ENCODE data around the gene ATF3. TPM values are rescaled to one million over a fixed set of nuclear protein-coding genes. Genes with fewer than 3 reads are reported as not detected.
A peak's percentile ranks its signal among the peaks of the same experiment; 100 is the strongest.

Gene ATF3
- total and polyA plus RNA-seq, 4 donors, result 1.1 to 8.8 (median 5.5) TPM

GRCh38 chr1:212665241-212666115 lies 56.9 kb downstream of the ATF3 start:
- TF ChIP-seq RAD21 (IDR thresholded peaks at IDR 0.05) (peak; percentile 91 to 97), HNF4A (conservative IDR thresholded peaks at IDR 0.05) (no peak), CTCF (IDR thresholded peaks at IDR 0.05; ENCODE audit: low read depth, low read length, missing input control) (peak; percentile 89), RXRA (IDR thresholded peaks at IDR 0.05) (peak in 1 of 2 donors; percentile 23), GABPA (IDR thresholded peaks at IDR 0.05 in 1 of 2, conservative IDR thresholded peaks at IDR 0.05 in 1 of 2) (no peak), FOXA2 (IDR thresholded peaks at IDR 0.05) (no peak), SP1 (IDR thresholded peaks at IDR 0.05) (no peak), EGR1 (IDR thresholded peaks at IDR 0.05; ENCODE audit: low read depth in 2 of 2) (no peak), NR2F2 (IDR thresholded peaks at IDR 0.05) (no peak), YY1 (IDR thresholded peaks at IDR 0.05) (peak; percentile 36), TAF1 (conservative IDR thresholded peaks at IDR 0.05) (no peak), JUND (IDR thresholded peaks at IDR 0.05) (no peak), FOXA1 (IDR thresholded peaks at IDR 0.05) (no peak), HNF4G (IDR thresholded peaks at IDR 0.05) (no peak)
- TF ChIP-seq, protein P1, sequence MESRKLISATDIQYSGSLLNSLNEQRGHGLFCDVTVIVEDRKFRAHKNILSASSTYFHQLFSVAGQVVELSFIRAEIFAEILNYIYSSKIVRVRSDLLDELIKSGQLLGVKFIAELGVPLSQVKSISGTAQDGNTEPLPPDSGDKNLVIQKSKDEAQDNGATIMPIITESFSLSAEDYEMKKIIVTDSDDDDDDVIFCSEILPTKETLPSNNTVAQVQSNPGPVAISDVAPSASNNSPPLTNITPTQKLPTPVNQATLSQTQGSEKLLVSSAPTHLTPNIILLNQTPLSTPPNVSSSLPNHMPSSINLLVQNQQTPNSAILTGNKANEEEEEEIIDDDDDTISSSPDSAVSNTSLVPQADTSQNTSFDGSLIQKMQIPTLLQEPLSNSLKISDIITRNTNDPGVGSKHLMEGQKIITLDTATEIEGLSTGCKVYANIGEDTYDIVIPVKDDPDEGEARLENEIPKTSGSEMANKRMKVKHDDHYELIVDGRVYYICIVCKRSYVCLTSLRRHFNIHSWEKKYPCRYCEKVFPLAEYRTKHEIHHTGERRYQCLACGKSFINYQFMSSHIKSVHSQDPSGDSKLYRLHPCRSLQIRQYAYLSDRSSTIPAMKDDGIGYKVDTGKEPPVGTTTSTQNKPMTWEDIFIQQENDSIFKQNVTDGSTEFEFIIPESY (IDR thresholded peaks at IDR 0.05), result no peak
- TF ChIP-seq, protein P2, sequence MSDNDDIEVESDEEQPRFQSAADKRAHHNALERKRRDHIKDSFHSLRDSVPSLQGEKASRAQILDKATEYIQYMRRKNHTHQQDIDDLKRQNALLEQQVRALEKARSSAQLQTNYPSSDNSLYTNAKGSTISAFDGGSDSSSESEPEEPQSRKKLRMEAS (IDR thresholded peaks at IDR 0.05), result no peak
- TF ChIP-seq, protein P3, sequence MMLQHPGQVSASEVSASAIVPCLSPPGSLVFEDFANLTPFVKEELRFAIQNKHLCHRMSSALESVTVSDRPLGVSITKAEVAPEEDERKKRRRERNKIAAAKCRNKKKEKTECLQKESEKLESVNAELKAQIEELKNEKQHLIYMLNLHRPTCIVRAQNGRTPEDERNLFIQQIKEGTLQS (IDR thresholded peaks at IDR 0.05), result no peak
- TF ChIP-seq, protein P4, sequence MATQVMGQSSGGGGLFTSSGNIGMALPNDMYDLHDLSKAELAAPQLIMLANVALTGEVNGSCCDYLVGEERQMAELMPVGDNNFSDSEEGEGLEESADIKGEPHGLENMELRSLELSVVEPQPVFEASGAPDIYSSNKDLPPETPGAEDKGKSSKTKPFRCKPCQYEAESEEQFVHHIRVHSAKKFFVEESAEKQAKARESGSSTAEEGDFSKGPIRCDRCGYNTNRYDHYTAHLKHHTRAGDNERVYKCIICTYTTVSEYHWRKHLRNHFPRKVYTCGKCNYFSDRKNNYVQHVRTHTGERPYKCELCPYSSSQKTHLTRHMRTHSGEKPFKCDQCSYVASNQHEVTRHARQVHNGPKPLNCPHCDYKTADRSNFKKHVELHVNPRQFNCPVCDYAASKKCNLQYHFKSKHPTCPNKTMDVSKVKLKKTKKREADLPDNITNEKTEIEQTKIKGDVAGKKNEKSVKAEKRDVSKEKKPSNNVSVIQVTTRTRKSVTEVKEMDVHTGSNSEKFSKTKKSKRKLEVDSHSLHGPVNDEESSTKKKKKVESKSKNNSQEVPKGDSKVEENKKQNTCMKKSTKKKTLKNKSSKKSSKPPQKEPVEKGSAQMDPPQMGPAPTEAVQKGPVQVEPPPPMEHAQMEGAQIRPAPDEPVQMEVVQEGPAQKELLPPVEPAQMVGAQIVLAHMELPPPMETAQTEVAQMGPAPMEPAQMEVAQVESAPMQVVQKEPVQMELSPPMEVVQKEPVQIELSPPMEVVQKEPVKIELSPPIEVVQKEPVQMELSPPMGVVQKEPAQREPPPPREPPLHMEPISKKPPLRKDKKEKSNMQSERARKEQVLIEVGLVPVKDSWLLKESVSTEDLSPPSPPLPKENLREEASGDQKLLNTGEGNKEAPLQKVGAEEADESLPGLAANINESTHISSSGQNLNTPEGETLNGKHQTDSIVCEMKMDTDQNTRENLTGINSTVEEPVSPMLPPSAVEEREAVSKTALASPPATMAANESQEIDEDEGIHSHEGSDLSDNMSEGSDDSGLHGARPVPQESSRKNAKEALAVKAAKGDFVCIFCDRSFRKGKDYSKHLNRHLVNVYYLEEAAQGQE (IDR thresholded peaks at IDR 0.05), result no peak
- peak overlapping the region in 1 of 2 donors; percentile 52 for H3K9ac ChIP-seq (ENCODE audit: low read depth in 1 of 2, low read length in 2 of 2)
- 11% methylated on average over 37 of the region's 37 CpGs for WGBS
- H3K27ac ChIP-seq (ENCODE audit: low read depth in 1 of 2, low read length in 2 of 2), result peak overlapping the region; percentile 11 to 59
- peak overlapping the region; percentile 67 to 81 (median 78) for H3K4me3 ChIP-seq (ENCODE audit: low read depth in 1 of 3, low read length in 3 of 3)
- H3K27me3 ChIP-seq (ENCODE audit: control insufficient read depth in 4 of 4, insufficient read depth in 4 of 4, low read length in 3 of 4), result no peaks in the 10 kb centered on the region
- H3K9me3 ChIP-seq (ENCODE audit: control insufficient read depth in 4 of 4, low read length in 3 of 4), result no peaks in the 10 kb centered on the region
- H3K4me1 ChIP-seq (ENCODE audit: control insufficient read depth in 4 of 4, insufficient read depth in 4 of 4, low read length in 3 of 4), result peaks cover 0 to 6% (median 3%) of the 10 kb centered on the region in 4 donors
- DNase-seq (ENCODE audit: low spot score), result peak; percentile 80
- no peaks in the 10 kb centered on the region for H3K36me3 ChIP-seq (ENCODE audit: control insufficient read depth in 4 of 4, insufficient read depth in 3 of 4, low read depth in 1 of 4, low read length in 3 of 4)
